DMS153 (cell line): Measurements from ENCODE around the gene ADAM17.

Experiments
- DNase-seq: peaks from one replicate; lab custom pipeline; 2025; lab: John Stamatoyannopoulos, UW

ADAM17 gene

GRCh38 chr2:9471206-9471605 lies 84.4 kb downstream of the ADAM17 start:
- no peak for DNase-seq

- no peak for DNase-seq
These were observed 87.9 kb downstream of the ADAM17 start for GRCh38 chr2:9467687-9468086.

GRCh38 chr2:9466147-9466683 lies 89.4 kb downstream of the ADAM17 start:
- no peak for DNase-seq

GRCh38 chr2:9465170-9465569 lies 90.5 kb downstream of the ADAM17 start:
- no peak for DNase-seq

- DNase-seq, result no peak
These were observed 92.0 kb downstream of the ADAM17 start for GRCh38 chr2:9463698-9464034.

GRCh38 chr2:9462886-9463697 lies 92.5 kb downstream of the ADAM17 start:
- DNase-seq, result peak; percentile 48

- no peak for DNase-seq
These were observed 93.3 kb downstream of the ADAM17 start for GRCh38 chr2:9462313-9462712.

- DNase-seq, result no peak
These were observed 94.6 kb downstream of the ADAM17 start for GRCh38 chr2:9461079-9461478.

- no peak for DNase-seq
These were observed 95.1 kb downstream of the ADAM17 start for GRCh38 chr2:9460441-9461017.

- no peak for DNase-seq
These were observed 104.4 kb downstream of the ADAM17 start for GRCh38 chr2:9451231-9451630.

GRCh38 chr2:9445089-9445488 lies 110.5 kb downstream of the ADAM17 start:
- no peak for DNase-seq

- no peak for DNase-seq
These were observed 112.1 kb downstream of the ADAM17 start for GRCh38 chr2:9443526-9443925.

- DNase-seq, result no peak
These were observed 114.1 kb downstream of the ADAM17 start for GRCh38 chr2:9441556-9441955.

GRCh38 chr2:9440058-9440727 lies 115.4 kb downstream of the ADAM17 start:
- no peak for DNase-seq

GRCh38 chr2:9439536-9439935 lies 116.1 kb downstream of the ADAM17 start:
- no peak for DNase-seq
